HAP-1 (cell line): ENCODE data around the gene HHAT.
"Not testable (repeated sequence)": the region's sequence is repeated elsewhere in the genome, so short reads cannot be mapped to it uniquely, and the experiment has no call there.

ENCODE experiments used
- DNase-seq, 2 experiments: peaks; one replicate each; pipeline ENCODE4 v3.0.0-alpha.2; 2016 to 2020; ENCODE audit warnings: low spot score in 2 of 2
- H3K27me3 ChIP-seq: fragments of 250-450 bp; sonication (Bioruptor Pico); 2 replicates; pipeline ENCODE4 v1.5.1; 2020; ENCODE audit warnings: low read depth, mild to moderate bottlenecking, moderate library complexity
- H3K36me3 ChIP-seq: fragments of 250-450 bp; sonication (Bioruptor Pico); replicated peaks from 2 replicates; pipeline ENCODE4 v1.5.1; 2020; ENCODE audit warnings: mild to moderate bottlenecking
- H3K4me1 ChIP-seq: fragments of 250-450 bp; sonication (Bioruptor Pico); 2 replicates; pipeline ENCODE4 v1.5.1; 2020; ENCODE audit warnings: mild to moderate bottlenecking
- H3K4me3 ChIP-seq: fragments of 250-450 bp; sonication (Bioruptor Pico); 2 replicates; pipeline ENCODE4 v1.5.1; 2020; ENCODE audit warnings: mild to moderate bottlenecking, moderate library complexity
- H3K9me3 ChIP-seq: fragments of 250-450 bp; sonication (Bioruptor Pico); 2 replicates; pipeline ENCODE4 v1.5.1; 2020; ENCODE audit warnings: mild to moderate bottlenecking, moderate library complexity
- in situ Hi-C: fragments of 300-500 bp; cut with MboI; formaldehyde crosslinking; loops from 3 replicates; pipeline ENCODE4 v1.14.3; 2020; ENCODE audit warnings: low sequenced_read_pairs, inconsistent platforms, mixed read lengths

The HHAT gene

GRCh38 chr1:210418863-210419650 is 90.4 kb downstream of the HHAT start:
- Histone ChIP-seq H3K4me1 (no peaks in the 10 kb centered on the region), H3K27me3 (no peaks in the 10 kb centered on the region), H3K36me3 (no peaks in the 10 kb centered on the region), H3K4me3 (no peak overlapping the region), H3K9me3 (no peaks in the 10 kb centered on the region)
- DNase-seq: no peak
- in situ Hi-C loops: loop anchor here (10.0 kb wide), 1 partner anchor 716 kb away; the partner anchor contains the start of gene KCNH1

GRCh38 chr1:210426696-210427095 is 98.0 kb downstream of the HHAT start:
- in situ Hi-C loops, H3K9me3 ChIP-seq, H3K4me1 ChIP-seq, DNase-seq, H3K4me3 ChIP-seq, H3K36me3 ChIP-seq: not testable (repeated sequence)
- peaks cover 15% of the 10 kb centered on the region for H3K27me3 ChIP-seq

- DNase-seq: no peak
- H3K27me3 ChIP-seq: peaks cover 15% of the 10 kb centered on the region
- in situ Hi-C loops: no loop called here
- no peaks in the 10 kb centered on the region for H3K4me1 ChIP-seq
- H3K36me3 ChIP-seq: no peaks in the 10 kb centered on the region
- no peak overlapping the region for H3K4me3 ChIP-seq
- no peaks in the 10 kb centered on the region for H3K9me3 ChIP-seq
Observed at GRCh38 chr1:210428696-210429095, 100.0 kb downstream of the HHAT start.

- H3K4me3 ChIP-seq: no peak overlapping the region
- no peaks in the 10 kb centered on the region for H3K36me3 ChIP-seq
- in situ Hi-C loops: no loop called here
- H3K4me1 ChIP-seq: no peaks in the 10 kb centered on the region
- DNase-seq: no peak
- H3K27me3 ChIP-seq: peaks cover 12% of the 10 kb centered on the region
- no peaks in the 10 kb centered on the region for H3K9me3 ChIP-seq
Observed at GRCh38 chr1:210434223-210434622, 105.5 kb downstream of the HHAT start.

GRCh38 chr1:210437111-210437510 is 108.4 kb downstream of the HHAT start:
- no peaks in the 10 kb centered on the region for H3K27me3 ChIP-seq
- in situ Hi-C loops: no loop called here
- H3K36me3 ChIP-seq: no peaks in the 10 kb centered on the region
- no peaks in the 10 kb centered on the region for H3K9me3 ChIP-seq
- H3K4me1 ChIP-seq: no peaks in the 10 kb centered on the region
- no peak overlapping the region for H3K4me3 ChIP-seq
- DNase-seq: no peak

GRCh38 chr1:210437781-210438180 is 109.1 kb downstream of the HHAT start:
- Histone ChIP-seq H3K36me3 (no peaks in the 10 kb centered on the region), H3K4me3 (no peak overlapping the region), H3K4me1 (no peaks in the 10 kb centered on the region), H3K27me3 (no peaks in the 10 kb centered on the region), H3K9me3 (no peaks in the 10 kb centered on the region)
- DNase-seq: no peak
- in situ Hi-C loops: no loop called here

- H3K9me3 ChIP-seq: no peaks in the 10 kb centered on the region
- no peak for DNase-seq
- no peaks in the 10 kb centered on the region for H3K4me1 ChIP-seq
- no peaks in the 10 kb centered on the region for H3K36me3 ChIP-seq
- H3K4me3 ChIP-seq: no peak overlapping the region
- H3K27me3 ChIP-seq: no peaks in the 10 kb centered on the region
- in situ Hi-C loops: no loop called here
Observed at GRCh38 chr1:210438928-210439841, 110.5 kb downstream of the HHAT start.

GRCh38 chr1:210440081-210440480 is 111.4 kb downstream of the HHAT start:
- in situ Hi-C loops: loop anchor here (10.0 kb wide), 1 partner anchor 695 kb away; the partner anchor contains the start of gene KCNH1
- Histone ChIP-seq H3K9me3 (no peaks in the 10 kb centered on the region), H3K36me3 (no peaks in the 10 kb centered on the region), H3K4me1 (no peaks in the 10 kb centered on the region), H3K27me3 (no peaks in the 10 kb centered on the region), H3K4me3 (no peak overlapping the region)
- no peak for DNase-seq

- Histone ChIP-seq H3K4me3 (no peak overlapping the region), H3K27me3 (no peaks in the 10 kb centered on the region), H3K36me3 (no peaks in the 10 kb centered on the region), H3K4me1 (no peaks in the 10 kb centered on the region), H3K9me3 (no peaks in the 10 kb centered on the region)
- in situ Hi-C loops: loop anchor here (10.0 kb wide), 1 partner anchor 694 kb away; the partner anchor contains the start of gene KCNH1
- no peak for DNase-seq
Observed at GRCh38 chr1:210441028-210441427, 112.3 kb downstream of the HHAT start.

GRCh38 chr1:210445485-210445884 is 116.8 kb downstream of the HHAT start:
- no peak for DNase-seq
- in situ Hi-C loops: loop anchor here (10.0 kb wide), 1 partner anchor 689 kb away; the partner anchor contains the start of gene KCNH1
- no peaks in the 10 kb centered on the region for H3K4me1 ChIP-seq
- H3K4me3 ChIP-seq: no peak overlapping the region
- 0 out of 2 replicates have a peak, but pooled peaks cover 2% of the 10 kb centered on the region for H3K27me3 ChIP-seq
- H3K36me3 ChIP-seq: no peaks in the 10 kb centered on the region
- H3K9me3 ChIP-seq: no peaks in the 10 kb centered on the region

- in situ Hi-C loops: loop anchor here (10.0 kb wide), 1 partner anchor 689 kb away; the partner anchor contains the start of gene KCNH1
- DNase-seq: no peak
- Histone ChIP-seq H3K4me3 (no peak overlapping the region), H3K36me3 (no peaks in the 10 kb centered on the region), H3K9me3 (no peaks in the 10 kb centered on the region), H3K4me1 (no peaks in the 10 kb centered on the region), H3K27me3 (0 out of 2 replicates have a peak, but pooled peaks cover 2% of the 10 kb centered on the region)
Observed at GRCh38 chr1:210445931-210446330, 117.2 kb downstream of the HHAT start.

GRCh38 chr1:210446479-210446878 is 117.8 kb downstream of the HHAT start:
- DNase-seq: peak in 1 of 2 experiments; percentile 34
- in situ Hi-C loops: loop anchor here (10.0 kb wide), 1 partner anchor 688 kb away; the partner anchor contains the start of gene KCNH1
- Histone ChIP-seq H3K9me3 (no peaks in the 10 kb centered on the region), H3K4me1 (no peaks in the 10 kb centered on the region), H3K4me3 (no peak overlapping the region), H3K36me3 (no peaks in the 10 kb centered on the region), H3K27me3 (0 out of 2 replicates have a peak, but pooled peaks cover 2% of the 10 kb centered on the region)

- DNase-seq: no peak
- Histone ChIP-seq H3K4me3 (no peak overlapping the region), H3K36me3 (no peaks in the 10 kb centered on the region), H3K9me3 (no peaks in the 10 kb centered on the region), H3K27me3 (0 out of 2 replicates have a peak, but pooled peaks cover 2% of the 10 kb centered on the region), H3K4me1 (no peaks in the 10 kb centered on the region)
- in situ Hi-C loops: loop anchor here (10.0 kb wide), 1 partner anchor 687 kb away; the partner anchor contains the start of gene KCNH1
Observed at GRCh38 chr1:210447456-210448057, 118.9 kb downstream of the HHAT start.
